Activated gamma-delta T cell (primary cell): ENCODE data around the gene SH3BP2.

Source experiments
- DNase-seq: peaks from one replicate; lab custom pipeline; 2025; lab: John Stamatoyannopoulos, UW

The SH3BP2 gene

GRCh38 chr4:2790583-2791517 lies 2.0 kb upstream of the SH3BP2 start:
- DNase-seq, result no peak

DNA sequence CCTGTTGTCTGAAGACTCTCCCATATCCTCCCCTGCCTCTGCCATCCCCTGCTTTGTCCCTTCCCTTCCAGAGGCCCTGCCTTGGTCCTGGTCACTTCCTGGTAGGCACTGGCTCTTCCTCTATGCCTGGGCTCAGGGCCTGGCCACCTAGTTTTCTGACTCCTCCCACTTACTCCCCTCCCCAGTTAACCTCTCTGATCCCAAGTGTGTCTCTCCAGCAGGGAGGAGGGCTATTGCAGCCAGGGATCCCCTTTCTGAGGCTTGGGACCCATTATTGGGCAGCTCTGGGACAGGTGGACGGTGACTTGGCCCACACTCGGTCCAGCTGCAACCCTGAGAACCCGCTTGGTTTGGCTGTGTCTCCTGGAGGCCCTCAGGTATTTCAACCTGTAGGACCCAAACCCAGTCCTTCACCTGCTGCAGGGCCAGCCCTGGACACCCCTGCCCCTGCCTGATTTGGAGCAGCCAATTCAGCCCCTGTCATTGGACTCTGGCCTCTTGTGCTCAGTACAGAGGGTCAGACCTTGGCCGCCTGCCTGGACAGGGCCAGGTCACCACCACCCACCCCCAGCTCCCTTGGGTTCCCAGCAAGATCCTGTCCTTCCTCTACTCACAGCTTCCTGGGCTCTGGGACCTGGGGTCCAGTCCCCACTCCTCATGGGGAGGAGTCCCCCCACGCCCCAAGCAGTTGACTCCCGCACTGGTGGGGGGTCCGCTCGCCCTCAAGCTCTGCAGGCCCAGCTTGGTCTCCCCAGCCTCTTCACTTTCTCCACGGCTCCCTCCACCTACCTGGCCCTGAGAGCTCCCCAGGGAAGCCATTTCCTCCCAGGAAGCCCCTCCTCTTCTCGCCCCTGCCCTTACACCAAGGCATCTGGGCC lies 1.1 kb upstream of the SH3BP2 start:
- DNase-seq, result no peak

DNA sequence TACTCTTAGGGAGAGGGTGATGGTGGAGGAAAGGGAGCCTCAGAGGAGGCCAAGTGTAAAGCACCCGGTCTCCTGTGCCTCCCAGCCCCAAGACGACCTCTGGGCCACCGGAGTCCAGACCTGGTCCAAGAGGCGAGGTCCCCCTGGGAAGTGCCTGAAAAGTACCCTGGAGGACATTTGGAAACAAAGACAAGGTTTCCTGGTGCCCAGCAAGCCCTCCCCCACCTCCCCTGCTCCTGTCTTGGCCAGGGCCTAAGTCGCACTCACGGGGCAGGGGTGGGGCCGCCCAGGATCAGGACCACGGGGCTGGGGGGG lies 532 bp upstream of the SH3BP2 start:
- no peak for DNase-seq

- DNase-seq, result no peak
These were observed 951 bp downstream of the SH3BP2 start for GRCh38 chr4:2793586-2794485.

GRCh38 chr4:2794486-2795299 lies 1.8 kb downstream of the SH3BP2 start:
- no peak for DNase-seq

DNA sequence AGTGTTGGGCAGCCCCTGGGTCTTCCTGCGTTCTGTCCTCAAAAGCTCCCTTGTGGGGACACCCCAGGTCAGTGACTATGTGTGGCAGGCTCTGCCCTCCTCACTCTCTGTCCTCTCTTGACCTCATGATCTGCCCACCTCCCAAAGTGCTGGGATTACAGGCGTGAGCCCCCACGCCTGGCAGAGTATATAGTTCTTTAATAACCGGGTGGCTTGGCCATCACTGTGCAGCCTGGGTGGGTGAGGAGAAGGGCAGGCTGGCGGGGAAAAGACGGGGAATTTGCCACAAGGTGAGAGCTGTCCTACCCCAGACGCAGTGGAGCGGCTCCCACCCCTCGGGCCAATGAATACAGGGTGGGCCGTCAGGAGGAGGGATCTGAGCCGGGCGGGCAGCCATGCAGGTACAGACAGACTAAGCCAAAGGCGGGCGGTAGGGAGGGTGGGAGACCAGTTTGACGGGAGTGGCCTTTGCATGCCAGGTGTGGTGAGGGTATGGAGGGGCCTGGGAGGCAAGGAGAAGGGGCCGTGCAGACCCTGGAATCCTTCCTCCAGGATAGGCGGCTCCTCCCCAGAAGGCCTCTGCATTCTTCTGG lies 2.5 kb downstream of the SH3BP2 start:
- no peak for DNase-seq

DNA sequence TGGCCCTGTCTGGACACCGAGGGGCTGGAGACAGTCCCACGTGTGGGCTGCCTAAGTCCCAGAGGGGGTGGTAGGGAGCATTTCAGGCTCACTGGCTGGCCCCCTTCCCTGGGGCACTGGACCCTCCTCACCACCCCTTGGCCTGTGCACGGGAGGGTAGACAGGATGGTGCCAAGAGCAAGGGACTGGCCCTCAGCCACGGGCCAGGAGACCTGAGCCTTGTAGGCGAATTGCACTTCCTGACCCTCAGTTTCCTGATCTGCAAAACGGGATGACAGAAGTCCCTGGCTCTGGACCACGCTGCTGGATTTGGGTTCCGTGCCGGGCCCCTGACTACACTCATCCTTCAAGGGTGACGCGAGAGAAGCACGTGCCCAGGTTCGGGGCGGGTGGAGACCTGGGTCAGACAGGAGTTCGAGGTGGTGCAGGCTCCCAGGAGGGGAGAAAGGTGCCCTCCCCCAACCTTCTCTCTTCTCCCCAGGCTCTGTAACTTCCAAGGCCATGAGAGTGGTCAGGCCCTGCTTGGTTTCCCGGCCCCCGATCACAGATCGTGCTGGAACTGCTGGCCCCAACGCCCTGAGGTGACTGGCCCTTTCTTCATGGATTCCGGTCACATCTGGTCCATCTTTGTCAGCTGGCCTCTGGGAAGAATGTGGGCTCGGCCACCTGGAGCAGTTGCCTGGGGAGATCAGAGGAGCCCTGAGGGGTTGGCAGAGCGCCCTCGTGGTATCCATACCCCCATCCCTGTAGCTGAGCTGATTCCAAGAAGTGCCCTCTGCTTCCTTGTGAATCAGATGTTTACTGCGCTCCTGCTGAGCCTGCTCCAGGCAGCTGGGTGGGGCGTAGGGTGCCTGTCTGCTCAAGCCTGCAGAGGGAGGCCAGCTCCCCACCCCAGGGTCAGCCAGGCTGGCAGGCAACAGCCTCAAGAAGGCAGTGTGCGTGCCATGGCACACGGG lies 3.3 kb downstream of the SH3BP2 start:
- DNase-seq, result no peak

GRCh38 chr4:2796849-2797544 lies 4.1 kb downstream of the SH3BP2 start:
- DNase-seq, result no peak

GRCh38 chr4:2797545-2798305 lies 4.8 kb downstream of the SH3BP2 start:
- no peak for DNase-seq

GRCh38 chr4:2798399-2799223 lies 5.7 kb downstream of the SH3BP2 start:
- DNase-seq, result no peak

DNA sequence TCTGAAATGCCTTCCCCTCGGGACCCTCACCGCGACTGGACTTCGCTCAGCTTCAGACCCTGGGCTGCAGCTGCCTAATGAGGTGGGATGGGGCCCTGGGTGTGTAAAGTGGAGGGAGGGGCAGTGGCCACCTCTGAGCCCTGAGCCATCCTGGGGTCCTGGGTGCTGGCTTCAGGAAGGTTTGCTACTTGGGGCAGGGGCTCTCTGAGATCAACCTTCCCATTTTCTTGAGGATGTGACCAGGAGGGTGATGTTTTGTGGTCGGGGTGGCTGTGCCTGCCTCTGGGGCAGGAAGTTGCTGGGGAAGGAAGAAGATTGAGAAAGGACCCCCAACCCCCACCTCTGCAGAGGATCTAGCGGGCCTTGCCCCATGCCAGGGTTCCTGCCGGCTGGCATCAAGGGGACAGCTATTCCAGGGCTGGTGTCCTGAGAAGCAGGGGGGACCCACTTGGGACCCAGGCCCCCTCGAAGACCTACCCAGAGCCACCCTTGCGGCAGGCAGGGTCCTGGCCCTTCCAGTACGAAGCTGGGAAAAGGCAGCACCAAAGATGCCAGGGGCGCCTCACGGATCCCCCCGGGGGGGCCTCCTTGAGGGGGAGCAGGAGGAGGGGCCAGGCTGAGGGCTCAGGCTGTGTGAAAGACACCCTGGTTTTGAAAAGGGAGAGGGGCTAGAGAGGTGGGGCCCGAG lies 6.5 kb downstream of the SH3BP2 start:
- DNase-seq, result no peak

DNA sequence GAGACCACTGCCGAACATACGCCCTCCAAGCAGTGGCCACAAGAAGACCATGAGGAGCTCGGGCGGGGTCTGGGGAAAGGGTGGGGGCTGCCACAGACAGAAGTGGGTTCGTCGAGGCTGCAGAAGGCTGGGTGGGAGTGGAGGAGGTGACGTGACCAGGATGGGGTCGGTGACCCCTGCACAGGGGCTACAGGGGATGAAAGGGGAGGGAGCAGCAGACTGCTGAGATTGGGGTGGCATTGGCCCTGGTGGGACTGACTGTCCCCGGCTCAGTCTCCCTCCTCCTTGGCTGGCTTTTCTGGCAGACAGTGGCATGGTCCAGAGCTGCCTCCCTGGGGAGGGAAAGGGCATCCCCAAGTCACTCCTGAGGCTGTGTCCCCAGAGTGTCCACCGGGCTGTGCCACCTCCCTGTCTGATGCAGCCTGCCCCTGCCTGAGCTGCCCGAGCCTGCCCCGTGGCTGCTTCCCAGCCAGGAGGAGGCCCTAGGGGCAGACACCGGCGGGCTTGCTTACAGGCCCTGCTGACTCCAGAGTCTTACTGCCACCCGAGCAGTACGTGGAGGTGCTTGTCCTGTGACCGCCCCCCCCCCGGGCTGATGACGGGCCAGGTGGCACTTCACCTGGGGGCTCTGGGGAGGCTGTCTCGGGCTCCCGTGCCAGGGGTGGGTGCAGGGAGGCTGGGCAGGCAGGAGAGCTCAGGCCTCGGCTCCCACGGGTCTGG lies 7.2 kb downstream of the SH3BP2 start:
- DNase-seq, result no peak

GRCh38 chr4:2800691-2801596 lies 8.1 kb downstream of the SH3BP2 start:
- DNase-seq, result no peak

DNA sequence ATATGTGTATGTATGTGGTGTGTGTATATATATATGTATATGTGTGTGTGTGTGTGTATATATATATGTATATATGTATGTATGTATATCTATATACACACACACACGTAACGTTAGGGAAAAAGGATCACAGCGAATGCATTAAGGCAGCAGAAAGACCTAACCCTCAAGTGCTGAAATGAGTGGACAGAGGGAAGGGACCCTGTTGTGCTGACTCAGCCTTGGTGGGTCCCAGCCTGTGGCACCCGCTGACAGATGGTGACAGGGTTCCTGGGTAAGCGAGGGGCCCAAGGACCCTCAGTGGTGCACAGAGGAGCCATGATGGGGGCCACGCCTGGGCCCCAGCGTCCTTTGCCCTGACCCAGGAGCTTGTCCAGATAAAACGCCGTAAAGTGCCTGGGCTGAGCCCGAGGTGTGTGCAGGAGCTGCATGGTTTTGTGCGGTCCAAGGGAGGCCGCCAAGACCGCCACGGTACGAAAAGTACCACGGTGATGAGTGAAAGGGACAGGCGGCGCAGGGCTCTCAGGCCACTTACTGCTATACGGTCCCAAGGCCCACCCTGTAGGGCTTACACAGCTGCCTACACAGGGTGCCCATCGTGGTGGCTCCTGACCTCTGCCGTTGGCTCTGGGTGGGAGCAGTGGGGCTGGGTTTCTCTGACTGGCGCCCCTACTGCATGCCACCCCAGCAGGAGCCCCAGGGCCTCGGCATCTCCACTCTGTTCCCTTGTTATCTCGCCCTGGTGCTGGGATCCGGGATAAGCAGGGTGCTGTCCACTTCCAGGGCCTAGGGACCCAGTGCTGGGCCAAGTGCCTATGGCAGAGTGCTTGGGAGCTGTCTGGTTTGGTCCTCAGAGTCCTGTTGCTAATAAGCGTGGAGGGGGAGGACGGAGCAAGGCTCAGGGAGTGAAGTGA lies 10.0 kb downstream of the SH3BP2 start:
- DNase-seq, result no peak
